ENCODE data around the gene CADM1. TPM values are rescaled to one million over a fixed set of nuclear protein-coding genes. Genes with fewer than 3 reads are reported as not detected.

CADM1 gene
- total and polyA plus RNA-seq, 9 of the 15 experiments (the other 6 are each of a cell fraction or from before 2014, with no cell fraction given), result 0.42 TPM; not detected in 8

DNA sequence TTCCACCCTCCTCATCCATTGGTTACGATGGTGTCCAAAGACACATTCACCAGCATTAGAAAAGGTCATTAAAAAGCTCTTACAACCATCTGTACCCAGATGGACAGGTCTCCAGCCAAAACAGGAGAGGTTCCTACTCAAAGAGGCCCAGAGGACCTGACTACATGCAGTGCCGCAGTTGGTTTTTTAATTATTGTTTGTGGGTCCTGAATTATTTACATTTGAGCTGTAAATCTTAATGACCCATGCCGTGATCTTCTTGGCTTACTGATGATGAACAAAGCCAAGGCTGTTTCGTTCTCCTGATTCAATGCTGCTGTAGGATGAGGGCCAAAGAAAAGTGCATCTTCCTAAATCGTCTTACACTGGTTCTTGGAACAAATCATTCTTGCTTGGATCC lies 83.7 kb downstream of the CADM1 start:
- in situ Hi-C loops (cut with MboI), result no loop called here
- DNase-seq (ENCODE audit: extremely low read depth in 1 of 4, low spot score in 3 of 4) (no peak), ATAC-seq (no peak), FAIRE-seq (no peak)
- no peaks in the 10 kb centered on the region for H3K36me3 ChIP-seq (ENCODE audit: control insufficient read depth, insufficient read depth, low read length)
- no peaks in the 10 kb centered on the region for H3K27me3 ChIP-seq (ENCODE audit: control insufficient read depth in 2 of 2, insufficient read depth in 2 of 2, low read length in 2 of 2)
- H3K27ac ChIP-seq (ENCODE audit: extremely low read depth, low read depth, low read length), result no peak overlapping the region
- TF ChIP-seq, protein P1, sequence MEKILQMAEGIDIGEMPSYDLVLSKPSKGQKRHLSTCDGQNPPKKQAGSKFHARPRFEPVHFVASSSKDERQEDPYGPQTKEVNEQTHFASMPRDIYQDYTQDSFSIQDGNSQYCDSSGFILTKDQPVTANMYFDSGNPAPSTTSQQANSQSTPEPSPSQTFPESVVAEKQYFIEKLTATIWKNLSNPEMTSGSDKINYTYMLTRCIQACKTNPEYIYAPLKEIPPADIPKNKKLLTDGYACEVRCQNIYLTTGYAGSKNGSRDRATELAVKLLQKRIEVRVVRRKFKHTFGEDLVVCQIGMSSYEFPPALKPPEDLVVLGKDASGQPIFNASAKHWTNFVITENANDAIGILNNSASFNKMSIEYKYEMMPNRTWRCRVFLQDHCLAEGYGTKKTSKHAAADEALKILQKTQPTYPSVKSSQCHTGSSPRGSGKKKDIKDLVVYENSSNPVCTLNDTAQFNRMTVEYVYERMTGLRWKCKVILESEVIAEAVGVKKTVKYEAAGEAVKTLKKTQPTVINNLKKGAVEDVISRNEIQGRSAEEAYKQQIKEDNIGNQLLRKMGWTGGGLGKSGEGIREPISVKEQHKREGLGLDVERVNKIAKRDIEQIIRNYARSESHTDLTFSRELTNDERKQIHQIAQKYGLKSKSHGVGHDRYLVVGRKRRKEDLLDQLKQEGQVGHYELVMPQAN (IDR thresholded peaks at IDR 0.05; ENCODE audit: borderline replicate concordance), result no peak
- H3K9me1 ChIP-seq (ENCODE audit: control insufficient read depth, insufficient read depth, low read length), result no peaks in the 10 kb centered on the region
- H2AFZ ChIP-seq (ENCODE audit: low read depth, low read length), result no peak overlapping the region
- H4K20me1 ChIP-seq (replicated peaks; ENCODE audit: control insufficient read depth, insufficient read depth, low read length), result 0 out of 2 replicates have a peak, but pooled peaks cover 2% of the 10 kb centered on the region
- 0% methylated on average over 5 of the region's 5 CpGs for WGBS (ENCODE audit: insufficient coverage, low coverage, missing lambda C conversion rate)
- H3K4me1 ChIP-seq (replicated peaks in 1 of 2; ENCODE audit: control insufficient read depth in 2 of 2, insufficient read depth in 2 of 2, low read length in 2 of 2), result no peaks in the 10 kb centered on the region
- POLR2A ChIA-PET, result interaction anchor here (0.9 kb wide), 1 partner anchor 17 kb away, joined by 3 read pairs; no protein-coding TSS in a partner anchor
- intact Hi-C loops (cut with micrococcal nuclease), result no loop called here
- no TSS peak for BruUV-seq (replicated peaks)
- no peak overlapping the region for H3K4me2 ChIP-seq (ENCODE audit: insufficient read depth, low read length)
- CTCF ChIA-PET (ENCODE audit: low intra/inter-chr PET ratio), result no interaction called here
- no peaks in the 10 kb centered on the region for H3K9me3 ChIP-seq (replicated peaks; ENCODE audit: control insufficient read depth, insufficient read depth, low read depth, low read length)
- H3K9ac ChIP-seq (ENCODE audit: insufficient read depth in 1 of 2, low read depth in 2 of 2, low read length in 2 of 2), result no peak overlapping the region
- H3K79me2 ChIP-seq (ENCODE audit: control insufficient read depth, insufficient read depth, low read length), result no peaks in the 10 kb centered on the region
- no peak overlapping the region for H3K4me3 ChIP-seq

DNA sequence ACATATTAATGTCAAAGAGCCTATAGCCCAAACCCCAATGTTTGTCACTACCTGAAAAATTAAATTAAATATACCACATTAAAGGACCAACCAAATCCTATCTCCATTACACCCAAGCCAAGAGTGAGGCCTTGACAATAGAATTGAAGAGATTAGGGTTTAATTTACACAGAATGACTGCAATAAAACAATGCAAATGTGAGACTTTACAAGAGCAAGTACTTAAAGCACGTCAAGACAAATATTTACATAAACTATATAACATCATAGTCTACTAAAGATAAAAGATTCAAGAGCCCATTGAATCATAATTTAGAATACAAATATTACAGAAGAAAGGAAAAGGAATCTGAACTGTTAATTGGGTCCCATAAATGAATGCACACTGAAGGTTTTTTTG lies 85.6 kb downstream of the CADM1 start:
- H2AFZ ChIP-seq (ENCODE audit: low read depth, low read length), result no peak overlapping the region
- TF ChIP-seq RB1 (IDR thresholded peaks at IDR 0.05; ENCODE audit: low read depth) (no peak), DPF2 (IDR thresholded peaks at IDR 0.05) (no peak), ZNF143 (CRISPR knock-in tag; IDR thresholded peaks at IDR 0.05) (no peak), SMARCA5 (IDR thresholded peaks at IDR 0.05) (no peak)
- H3K27ac ChIP-seq (ENCODE audit: extremely low read depth, low read depth, low read length), result no peak overlapping the region
- H3K9me3 ChIP-seq (replicated peaks; ENCODE audit: control insufficient read depth, insufficient read depth, low read depth, low read length), result no peaks in the 10 kb centered on the region
- in situ Hi-C loops (cut with MboI) (no loop called here), intact Hi-C loops (cut with micrococcal nuclease) (no loop called here)
- no TSS peak for BruUV-seq (replicated peaks)
- H3K4me2 ChIP-seq (ENCODE audit: insufficient read depth, low read length), result no peak overlapping the region
- no peaks in the 10 kb centered on the region for H3K4me1 ChIP-seq (replicated peaks in 1 of 2; ENCODE audit: control insufficient read depth in 2 of 2, insufficient read depth in 2 of 2, low read length in 2 of 2)
- H3K4me3 ChIP-seq, result no peak overlapping the region
- ATAC-seq, result no peak
- ChIA-PET CTCF (ENCODE audit: low intra/inter-chr PET ratio) (no interaction called here), POLR2A (no interaction called here)
- H3K27me3 ChIP-seq (ENCODE audit: control insufficient read depth in 2 of 2, insufficient read depth in 2 of 2, low read length in 2 of 2), result no peaks in the 10 kb centered on the region
- H4K20me1 ChIP-seq (replicated peaks; ENCODE audit: control insufficient read depth, insufficient read depth, low read length), result no peaks in the 10 kb centered on the region
- 0% methylated on average over 1 of the region's 1 CpG for WGBS (ENCODE audit: insufficient coverage, low coverage, missing lambda C conversion rate)
- no peaks in the 10 kb centered on the region for H3K79me2 ChIP-seq (ENCODE audit: control insufficient read depth, insufficient read depth, low read length)
- no peak overlapping the region for H3K9ac ChIP-seq (ENCODE audit: insufficient read depth in 1 of 2, low read depth in 2 of 2, low read length in 2 of 2)
- no peaks in the 10 kb centered on the region for H3K36me3 ChIP-seq (ENCODE audit: control insufficient read depth, insufficient read depth, low read length)
- no peaks in the 10 kb centered on the region for H3K9me1 ChIP-seq (ENCODE audit: control insufficient read depth, insufficient read depth, low read length)
- no peak for FAIRE-seq
- no peak for DNase-seq (ENCODE audit: extremely low read depth in 1 of 4, low spot score in 3 of 4)

Measured in K562 (cell line).